ENCODE measurements around the gene FLAD1.

GRCh38 chr1:155030243-155030795, 47.2 kb downstream of the FLAD1 start:
- TF ChIP-seq, protein P1, sequence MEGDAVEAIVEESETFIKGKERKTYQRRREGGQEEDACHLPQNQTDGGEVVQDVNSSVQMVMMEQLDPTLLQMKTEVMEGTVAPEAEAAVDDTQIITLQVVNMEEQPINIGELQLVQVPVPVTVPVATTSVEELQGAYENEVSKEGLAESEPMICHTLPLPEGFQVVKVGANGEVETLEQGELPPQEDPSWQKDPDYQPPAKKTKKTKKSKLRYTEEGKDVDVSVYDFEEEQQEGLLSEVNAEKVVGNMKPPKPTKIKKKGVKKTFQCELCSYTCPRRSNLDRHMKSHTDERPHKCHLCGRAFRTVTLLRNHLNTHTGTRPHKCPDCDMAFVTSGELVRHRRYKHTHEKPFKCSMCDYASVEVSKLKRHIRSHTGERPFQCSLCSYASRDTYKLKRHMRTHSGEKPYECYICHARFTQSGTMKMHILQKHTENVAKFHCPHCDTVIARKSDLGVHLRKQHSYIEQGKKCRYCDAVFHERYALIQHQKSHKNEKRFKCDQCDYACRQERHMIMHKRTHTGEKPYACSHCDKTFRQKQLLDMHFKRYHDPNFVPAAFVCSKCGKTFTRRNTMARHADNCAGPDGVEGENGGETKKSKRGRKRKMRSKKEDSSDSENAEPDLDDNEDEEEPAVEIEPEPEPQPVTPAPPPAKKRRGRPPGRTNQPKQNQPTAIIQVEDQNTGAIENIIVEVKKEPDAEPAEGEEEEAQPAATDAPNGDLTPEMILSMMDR (IDR thresholded peaks at IDR 0.05) = no peak
- TF ChIP-seq EP300 (IDR thresholded peaks at IDR 0.05) = no peak
- no peak for TF ChIP-seq POLR2A (IDR thresholded peaks at IDR 0.05)

All from ovary (tissue), 3 donors.